C4-2B (cell line): ENCODE measurements around the gene CWC27.

Experiments
- H3K27ac ChIP-seq: fragments of 450-650 bp; 2 replicates; pipeline ENCODE4 v1.5.1; 2017
- ZFX ChIP-seq: fragments of 450-650 bp; IDR thresholded peaks from 2 replicates; pipeline ENCODE4 v1.6.1; 2017
- TF ChIP-seq, protein P1 (sequence below): fragments of 450-650 bp; conservative IDR thresholded peaks from 2 replicates; pipeline ENCODE4 v1.5.1; 2017; ENCODE audit warnings: mild to moderate bottlenecking

Gene CWC27

DNA sequence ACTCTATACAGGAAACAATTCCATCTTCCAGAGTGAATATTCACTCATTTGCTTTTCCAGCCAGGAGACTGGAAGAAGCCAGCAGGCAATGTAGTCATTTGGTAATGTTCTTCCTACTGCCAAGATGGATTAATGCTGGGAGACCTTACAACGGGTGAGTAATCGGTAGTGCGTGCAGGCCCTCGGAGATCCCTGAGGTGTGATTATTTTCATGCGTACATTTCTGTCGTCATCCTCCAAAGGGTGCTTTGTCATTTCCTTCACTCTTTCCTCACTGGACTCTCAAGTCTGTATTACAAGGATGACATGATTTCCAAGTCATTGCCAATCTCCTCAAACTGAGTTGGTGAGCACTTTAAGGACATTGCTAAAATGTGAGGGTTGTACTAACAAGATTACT, 263.5 kb downstream of the CWC27 start:
- TF ChIP-seq, protein P1, sequence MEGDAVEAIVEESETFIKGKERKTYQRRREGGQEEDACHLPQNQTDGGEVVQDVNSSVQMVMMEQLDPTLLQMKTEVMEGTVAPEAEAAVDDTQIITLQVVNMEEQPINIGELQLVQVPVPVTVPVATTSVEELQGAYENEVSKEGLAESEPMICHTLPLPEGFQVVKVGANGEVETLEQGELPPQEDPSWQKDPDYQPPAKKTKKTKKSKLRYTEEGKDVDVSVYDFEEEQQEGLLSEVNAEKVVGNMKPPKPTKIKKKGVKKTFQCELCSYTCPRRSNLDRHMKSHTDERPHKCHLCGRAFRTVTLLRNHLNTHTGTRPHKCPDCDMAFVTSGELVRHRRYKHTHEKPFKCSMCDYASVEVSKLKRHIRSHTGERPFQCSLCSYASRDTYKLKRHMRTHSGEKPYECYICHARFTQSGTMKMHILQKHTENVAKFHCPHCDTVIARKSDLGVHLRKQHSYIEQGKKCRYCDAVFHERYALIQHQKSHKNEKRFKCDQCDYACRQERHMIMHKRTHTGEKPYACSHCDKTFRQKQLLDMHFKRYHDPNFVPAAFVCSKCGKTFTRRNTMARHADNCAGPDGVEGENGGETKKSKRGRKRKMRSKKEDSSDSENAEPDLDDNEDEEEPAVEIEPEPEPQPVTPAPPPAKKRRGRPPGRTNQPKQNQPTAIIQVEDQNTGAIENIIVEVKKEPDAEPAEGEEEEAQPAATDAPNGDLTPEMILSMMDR, result no peak
- TF ChIP-seq ZFX, result no peak
- H3K27ac ChIP-seq, result no peak overlapping the region

DNA sequence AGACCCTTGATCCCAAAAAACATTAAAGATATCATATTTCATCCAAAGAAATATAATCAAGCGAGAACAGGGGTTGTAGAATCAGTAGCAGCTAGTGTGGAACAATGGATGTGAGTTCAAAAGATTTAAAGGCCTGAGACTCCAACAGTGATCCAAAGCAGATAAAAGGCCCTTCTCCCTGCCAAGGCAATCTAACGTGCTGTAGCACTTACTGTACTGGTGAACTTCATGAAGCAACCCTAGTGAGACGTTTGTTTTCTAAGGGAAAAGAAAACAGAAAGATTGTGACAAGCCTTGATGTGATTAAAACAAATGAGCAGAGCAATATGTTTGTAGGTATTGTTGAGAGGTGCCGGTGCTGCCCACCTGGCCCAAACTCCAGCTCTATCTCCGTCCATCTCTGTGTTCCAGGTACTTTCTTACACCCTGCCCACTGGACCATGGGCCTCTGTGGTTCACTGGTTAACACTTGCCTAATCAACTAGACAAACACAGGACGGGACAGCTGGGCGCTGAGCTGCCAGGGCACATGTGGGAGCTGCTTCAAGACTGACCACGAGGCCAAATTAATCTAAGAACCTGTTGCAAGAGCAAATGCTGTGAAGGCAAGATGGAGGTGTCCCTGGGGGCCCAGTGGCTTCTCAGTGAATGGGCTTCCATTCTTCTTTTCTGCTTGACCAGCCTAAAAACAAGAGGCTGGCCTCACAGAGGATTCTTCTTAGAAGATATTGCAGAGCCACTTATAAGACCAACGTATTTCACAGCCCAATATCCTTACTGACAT, 265.5 kb downstream of the CWC27 start:
- TF ChIP-seq, protein P1, result no peak
- TF ChIP-seq ZFX, result no peak
- no peak overlapping the region; the same call in 1 of the 2 replicates for H3K27ac ChIP-seq

DNA sequence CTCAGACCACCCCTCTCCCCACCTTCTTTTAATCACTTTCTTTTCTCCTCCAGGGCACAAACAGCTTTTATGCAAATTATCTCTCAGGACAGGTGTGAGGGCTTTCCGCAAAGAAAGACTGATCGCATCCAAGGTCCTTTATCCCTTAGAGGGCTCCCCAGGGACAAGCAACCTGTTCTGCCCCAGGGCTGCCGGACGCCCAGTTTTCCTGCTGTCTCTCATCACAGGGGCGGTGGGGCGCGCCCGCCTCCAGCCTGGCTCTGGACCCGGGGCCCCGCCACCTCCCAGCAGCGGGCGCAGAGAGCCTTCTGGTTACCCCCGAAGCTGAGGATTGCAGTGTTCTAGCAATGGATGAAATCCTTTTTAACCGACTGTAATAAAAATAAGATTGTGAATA, 266.1 kb downstream of the CWC27 start:
- TF ChIP-seq, protein P1, result no peak
- peak overlapping the region; percentile 82 for H3K27ac ChIP-seq

DNA sequence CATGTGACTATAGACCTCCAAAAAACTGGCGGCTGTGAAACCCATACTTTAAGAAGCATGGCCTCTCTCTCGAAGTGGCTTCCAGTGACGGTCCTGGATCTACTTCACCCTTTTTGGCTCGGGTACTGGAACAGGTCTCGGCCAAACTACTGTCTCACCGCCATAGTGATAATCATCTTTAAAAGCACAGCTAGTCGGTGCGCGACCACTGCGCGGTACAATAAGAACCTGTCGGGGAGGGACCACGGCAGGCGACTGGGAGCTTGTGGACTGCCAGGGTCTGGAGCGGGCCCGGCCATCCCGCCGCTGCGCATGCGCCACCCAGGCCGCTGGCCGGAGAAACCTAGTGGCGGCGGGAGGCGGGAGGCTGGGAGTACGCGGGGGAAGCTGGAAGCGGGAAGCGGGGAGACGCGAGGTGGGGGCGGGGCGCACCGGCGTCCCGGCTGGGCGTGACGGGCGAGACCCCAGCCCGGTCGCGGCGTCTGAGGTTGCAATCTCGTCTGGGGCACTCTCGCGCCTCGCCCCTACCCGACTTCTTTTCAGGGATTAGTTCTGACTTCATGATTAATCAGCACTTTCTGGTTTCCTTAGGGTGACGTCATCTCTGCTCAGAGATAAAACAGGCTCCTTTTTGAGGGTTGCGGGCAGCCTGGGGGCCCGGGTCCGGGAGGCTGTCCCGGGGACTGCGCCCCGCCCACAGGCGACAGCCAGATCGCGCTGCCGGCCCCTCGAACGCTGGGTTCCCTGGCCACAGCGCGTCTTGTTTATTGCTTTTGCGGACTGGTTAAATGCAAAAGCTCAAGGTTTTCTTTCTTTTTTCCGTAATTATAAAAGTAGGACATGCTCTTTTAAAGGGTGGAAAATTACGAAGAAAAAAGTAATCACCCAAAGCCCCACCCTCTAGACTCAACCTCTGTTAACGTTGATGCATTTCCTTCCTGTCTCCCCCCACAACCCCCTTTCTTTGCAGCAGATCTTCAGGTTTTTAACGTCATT, 266.8 kb downstream of the CWC27 start:
- peak; percentile 68 for TF ChIP-seq ZFX
- TF ChIP-seq, protein P1, result no peak
- peak overlapping the region; percentile 82 for H3K27ac ChIP-seq

DNA sequence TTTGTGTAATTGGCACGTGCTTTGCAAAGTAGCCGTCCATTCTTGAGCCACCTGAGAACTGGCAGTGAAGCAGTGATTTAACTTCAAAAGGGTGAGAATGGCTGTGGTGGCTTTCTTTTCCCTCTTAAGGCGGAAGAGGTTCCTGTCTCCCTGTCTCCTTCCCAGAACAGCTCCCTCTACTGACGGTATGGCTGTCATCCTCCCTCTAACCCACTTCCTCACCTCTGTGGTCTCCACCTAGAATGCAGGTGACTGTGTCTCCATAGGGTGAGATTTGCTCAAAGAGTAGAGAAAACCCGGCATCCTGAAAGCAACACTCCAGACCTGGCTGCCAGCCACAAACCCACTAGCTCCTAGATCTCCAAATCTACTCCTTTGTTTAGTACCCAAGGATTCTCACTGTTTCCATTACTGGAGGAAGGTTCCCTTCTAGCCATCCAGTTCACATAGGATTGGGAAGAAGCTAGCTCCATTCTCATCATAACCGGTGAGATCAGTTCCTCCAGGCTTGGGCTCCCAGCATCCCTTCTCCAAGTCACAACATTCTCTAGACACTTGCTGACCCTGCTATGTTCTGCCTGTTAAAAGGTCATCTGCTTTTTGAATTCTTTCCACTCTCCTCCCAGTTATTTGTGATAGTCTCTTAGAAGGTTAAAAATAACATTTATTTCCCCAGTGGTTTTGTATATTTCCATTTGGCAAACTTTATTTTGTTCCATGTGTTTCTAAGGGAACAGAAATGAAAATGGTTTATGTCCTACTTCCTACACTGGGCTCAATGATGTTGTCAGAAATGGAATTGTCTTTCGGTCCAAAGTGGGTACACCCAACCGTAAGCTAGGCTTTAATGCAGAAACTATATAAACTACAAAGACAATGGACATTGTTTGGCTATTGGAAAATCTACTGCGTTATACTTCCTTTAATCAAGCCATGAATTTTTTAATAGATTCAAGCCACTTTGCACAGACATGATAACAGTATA, 269.4 kb downstream of the CWC27 start:
- H3K27ac ChIP-seq, result no peak overlapping the region
- TF ChIP-seq, protein P1, result peak; percentile 69
- TF ChIP-seq ZFX, result no peak

DNA sequence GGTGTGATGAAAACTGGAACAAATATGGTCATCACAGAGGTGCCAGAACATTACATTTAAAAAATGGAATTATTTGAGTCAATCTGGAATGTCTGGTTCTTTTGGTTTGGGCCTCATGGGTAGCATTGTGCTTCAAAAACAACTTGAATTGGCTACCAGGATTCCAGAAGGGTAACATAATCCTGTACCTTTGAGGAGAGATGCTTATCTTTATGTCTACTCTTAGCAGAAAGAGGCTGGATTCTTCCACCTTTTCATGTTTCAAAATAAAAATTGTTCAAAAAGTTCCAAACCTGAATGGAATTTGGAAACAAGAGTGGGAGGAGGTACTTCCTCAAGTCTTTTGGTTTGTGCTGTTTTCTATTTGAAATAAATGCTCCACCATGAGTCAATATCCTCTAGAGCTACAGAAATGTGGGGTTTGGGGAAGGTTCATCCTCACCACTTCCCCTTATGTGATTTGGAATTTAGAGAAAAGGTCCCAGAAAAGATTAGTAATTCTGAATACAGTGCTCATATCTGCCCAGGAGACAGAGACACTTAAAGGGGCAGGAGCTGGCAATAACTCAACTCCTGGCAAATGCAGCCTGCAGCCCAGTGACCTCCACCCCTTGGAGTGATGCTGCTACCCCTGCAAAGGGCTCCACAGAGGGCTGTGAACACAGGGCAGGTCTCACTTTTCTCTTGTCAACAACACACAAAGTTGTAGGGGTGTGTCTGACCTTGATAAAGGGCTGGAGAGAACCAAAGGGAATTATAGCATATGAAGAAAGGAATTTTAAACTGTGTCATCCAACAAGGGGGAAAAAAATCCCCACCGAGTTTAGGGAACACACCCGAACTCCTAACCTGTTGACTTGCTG, 272.8 kb downstream of the CWC27 start:
- no peak overlapping the region for H3K27ac ChIP-seq
- no peak for TF ChIP-seq ZFX
- TF ChIP-seq, protein P1, result no peak
